ENCODE data around the gene PREX1.

PREX1 gene

DNA sequence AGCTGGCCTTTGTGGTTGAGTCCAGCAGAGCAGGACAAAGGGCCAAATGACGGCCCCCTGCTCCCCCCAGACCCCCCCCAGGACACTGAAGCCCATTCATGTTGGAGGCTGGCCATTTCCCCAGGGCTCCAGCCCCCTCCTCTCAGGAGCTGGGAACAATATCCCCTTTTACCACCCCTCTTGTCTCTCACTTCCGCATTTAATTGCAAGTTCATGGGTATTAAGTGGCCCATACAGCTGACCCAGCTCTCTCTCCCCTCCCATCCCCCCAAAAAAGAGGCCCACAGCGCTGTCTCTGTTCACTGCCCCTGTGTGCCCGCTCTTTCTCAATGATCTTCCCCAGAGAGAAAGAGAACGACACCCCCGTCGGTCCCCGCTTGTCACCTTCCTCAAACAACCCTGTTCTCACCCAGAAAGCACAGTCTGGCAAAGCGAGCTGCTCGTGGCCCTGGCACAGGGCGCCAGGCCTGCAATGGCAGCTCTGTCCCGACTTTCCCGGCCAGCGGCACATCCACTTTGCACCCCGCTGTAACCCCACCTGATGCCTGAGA is 30.4 kb downstream of the PREX1 start:
- no peak for DNase-seq (ENCODE audit: low read depth in 1 of 2, low spot score in 1 of 2)

DNA sequence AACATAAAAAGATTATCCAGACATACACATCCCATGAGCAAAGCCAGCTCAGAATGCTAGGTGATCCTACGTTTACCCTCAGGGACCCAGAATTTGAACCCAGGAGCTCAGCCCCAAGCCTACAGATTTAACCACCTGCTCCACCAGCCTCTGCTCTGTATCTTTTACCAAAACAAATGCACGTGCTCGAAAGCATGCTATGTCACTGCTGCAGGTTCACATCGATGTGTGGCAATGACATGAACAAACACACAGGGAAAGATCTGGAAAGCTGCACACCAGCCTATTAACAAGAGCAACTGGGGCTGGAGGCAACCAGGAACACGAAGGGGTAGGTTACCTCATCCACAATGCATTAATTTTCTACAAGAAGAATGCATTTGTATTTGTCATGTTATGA is 32.1 kb downstream of the PREX1 start:
- DNase-seq (ENCODE audit: low read depth in 1 of 2, low spot score in 1 of 2), result no peak

DNA sequence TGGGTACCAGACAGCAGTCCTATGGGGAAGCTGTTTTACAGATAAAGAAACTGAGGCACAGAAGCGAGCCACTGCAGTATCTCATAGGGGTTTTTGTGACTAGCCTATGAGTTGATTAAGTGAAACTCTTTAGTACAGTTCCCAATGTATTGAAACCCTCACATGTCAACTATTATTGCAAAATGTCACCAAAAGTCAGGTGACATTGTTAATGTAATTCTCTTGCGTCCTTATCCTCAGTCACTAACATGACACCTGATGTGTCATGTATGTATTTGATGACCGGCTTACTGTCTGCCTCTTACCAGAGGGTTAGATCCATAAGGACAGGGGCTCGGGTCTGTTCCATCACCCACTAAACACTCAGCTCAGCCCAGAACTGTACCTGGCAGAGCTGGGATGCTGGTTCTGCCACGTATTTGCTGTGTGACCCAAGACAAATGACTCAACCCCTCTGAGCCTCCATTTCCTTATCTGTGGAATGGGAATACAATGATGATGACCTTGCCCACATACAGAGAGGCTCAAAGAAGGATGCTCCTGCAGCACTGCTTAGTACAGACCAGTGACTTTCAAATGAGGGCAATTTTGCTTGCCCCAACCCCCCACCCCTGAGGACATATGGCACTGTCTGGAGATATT is 32.9 kb downstream of the PREX1 start:
- no peak for DNase-seq (ENCODE audit: low read depth in 1 of 2, low spot score in 1 of 2)

DNA sequence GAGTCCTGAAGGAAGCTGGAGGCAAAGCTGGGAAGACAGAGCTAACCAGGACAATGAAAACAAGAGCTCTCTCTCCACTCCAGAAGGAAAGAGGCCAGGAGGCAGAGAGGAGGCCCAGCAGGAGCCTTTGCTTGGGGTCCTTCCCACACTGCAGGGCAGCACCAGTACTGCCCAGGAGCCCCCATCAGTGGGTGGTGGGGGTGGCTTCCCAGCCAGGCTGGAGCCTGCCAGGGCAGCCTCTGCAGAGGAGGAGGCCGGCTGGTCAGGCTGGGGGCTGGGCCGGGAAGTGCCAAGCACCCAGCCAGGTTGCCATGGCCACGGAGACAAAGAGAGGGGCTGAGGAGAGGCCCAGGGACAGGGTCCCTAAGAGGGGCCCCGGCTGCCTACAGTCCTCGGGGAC is 33.4 kb downstream of the PREX1 start:
- DNase-seq (ENCODE audit: low read depth in 1 of 2, low spot score in 1 of 2), result no peak

DNA sequence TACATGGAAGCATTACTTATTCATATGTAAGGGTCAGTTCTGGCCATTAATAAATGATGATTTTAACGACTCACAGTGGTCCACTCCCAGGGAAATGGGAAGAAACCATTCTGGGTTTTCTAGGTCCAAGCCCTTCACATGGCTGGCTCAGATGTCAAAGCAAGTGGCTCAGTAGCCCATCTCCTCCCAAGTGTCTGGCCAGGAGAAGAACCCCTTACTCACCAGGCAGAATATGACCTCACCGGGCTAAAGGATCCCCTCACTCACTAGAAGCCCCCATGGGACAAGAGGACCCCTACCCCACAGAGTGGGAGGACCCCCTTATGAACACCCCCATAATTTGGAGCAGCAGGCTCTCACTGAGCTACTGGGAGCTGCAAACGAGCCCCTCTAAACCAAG is 34.0 kb downstream of the PREX1 start:
- DNase-seq (ENCODE audit: low read depth in 1 of 2, low spot score in 1 of 2), result no peak

DNA sequence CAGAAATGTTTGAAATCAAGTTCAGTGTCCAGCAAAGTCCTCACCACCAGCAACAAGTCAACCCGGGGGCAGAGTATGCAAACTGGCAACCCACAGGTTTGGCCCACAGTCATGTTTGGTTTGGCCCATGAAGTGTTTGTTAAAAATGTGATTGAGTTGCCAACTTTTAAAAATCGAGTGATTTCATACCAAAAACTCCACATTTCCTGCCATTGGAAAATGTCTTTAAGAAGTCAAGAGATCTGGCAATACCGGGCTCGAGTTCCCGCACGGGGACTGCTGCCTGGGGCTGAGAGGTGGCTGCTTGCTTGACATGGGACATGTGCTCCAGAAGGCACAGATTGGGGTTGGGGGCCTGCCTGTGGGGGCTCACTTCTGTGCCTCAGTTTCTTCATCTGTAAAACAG is 36.1 kb downstream of the PREX1 start:
- DNase-seq (ENCODE audit: low read depth in 1 of 2, low spot score in 1 of 2), result no peak

DNA sequence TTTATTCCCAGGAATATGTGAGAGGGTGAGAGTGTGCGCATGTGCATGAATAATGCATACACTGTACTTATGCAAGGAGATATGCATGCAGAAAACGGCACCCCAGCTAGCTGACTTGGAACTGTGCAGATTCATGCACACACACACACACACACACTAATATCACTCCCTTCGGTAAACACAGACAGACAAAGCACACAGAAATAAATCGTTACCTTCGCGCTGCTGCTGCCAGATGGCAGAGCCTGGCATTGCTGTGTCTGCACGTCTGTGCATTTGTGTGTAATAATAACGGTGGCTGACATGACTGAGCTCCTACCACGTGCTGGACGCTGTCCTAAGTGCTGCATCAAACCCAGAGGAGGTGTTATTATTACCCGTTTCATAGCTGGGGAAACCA is 36.8 kb downstream of the PREX1 start:
- DNase-seq (ENCODE audit: low read depth in 1 of 2, low spot score in 1 of 2), result no peak

DNA sequence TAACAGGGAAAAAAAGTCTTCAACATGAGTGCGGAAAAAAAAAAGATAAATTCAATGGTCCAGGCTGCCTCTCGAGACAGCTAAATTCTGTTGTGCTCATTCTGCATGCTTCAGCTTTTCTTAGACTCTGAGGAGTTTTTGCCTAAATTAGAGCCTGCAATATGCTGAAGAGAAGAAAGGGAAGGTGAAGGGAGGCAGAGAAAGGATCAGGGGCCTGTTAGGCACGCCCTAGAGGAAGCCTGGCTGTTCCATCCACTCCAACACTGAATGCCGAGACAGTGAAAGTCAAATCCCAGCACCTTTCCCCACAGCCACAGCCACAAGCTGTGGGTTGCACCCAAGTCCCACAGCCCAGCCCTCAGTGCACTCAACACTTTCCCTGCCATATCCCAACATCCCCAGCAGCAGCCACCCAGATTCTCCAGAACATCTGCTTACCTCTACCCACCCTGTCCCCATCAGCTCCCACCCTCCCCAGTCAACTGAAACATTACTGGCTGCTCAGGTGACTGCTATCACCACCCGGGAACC is 37.3 kb downstream of the PREX1 start:
- no peak for DNase-seq (ENCODE audit: low read depth in 1 of 2, low spot score in 1 of 2)

DNA sequence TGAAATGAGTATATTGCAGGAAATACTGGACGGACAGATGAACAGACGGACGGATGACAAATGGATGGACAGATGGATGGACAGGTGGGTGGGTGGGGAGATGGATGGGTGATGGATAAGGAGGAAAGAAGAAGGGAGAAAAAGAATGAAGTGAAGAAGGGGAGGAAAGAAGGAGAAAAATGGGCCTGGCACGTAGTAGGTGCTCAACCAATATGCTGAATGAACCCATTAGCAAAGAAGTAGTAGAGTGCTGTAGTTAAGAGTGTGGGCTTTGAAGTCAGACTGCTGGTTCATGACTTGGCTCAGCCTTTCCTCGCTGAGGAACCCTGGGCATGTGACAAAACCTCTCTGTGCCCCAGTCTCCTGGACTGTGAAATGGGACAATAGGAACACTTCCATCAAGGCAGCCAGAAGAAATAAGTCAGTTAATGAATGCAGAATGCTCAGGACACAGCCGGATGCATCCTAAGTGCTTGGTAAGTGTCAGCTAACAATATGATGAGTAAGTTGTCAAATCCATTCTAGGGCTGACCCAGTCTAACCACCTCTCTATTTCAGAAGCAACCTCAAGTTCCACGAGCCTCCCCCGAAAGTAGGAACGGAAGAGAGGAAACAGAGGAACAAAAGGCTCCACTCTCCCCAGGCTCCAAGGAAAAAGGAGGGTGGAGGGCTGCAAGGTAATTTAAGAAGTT is 37.9 kb downstream of the PREX1 start:
- DNase-seq (ENCODE audit: low read depth in 1 of 2, low spot score in 1 of 2), result no peak

DNA sequence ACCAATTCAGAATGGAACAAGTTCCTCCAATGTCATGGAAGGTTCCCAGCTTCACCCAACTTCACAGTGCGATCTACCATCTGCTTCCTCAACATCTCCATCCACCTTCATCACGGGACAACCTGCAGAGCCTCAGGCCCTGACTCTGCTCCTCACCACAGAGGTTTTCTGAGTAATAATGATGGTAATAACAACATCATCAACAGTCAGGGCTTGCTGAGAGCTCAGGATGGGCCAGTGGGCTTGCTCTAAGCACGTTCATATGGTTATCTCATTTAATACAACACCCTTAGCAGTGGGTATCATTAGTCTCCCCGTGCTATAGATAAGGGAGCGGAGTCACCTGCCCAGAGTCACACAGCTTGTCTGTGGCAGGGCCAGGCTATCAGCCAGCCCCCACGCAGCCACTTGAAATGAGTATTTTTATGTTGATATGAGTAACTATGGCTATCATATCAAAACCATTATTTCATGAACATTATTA is 38.6 kb downstream of the PREX1 start:
- DNase-seq (ENCODE audit: low read depth in 1 of 2, low spot score in 1 of 2), result no peak

DNA sequence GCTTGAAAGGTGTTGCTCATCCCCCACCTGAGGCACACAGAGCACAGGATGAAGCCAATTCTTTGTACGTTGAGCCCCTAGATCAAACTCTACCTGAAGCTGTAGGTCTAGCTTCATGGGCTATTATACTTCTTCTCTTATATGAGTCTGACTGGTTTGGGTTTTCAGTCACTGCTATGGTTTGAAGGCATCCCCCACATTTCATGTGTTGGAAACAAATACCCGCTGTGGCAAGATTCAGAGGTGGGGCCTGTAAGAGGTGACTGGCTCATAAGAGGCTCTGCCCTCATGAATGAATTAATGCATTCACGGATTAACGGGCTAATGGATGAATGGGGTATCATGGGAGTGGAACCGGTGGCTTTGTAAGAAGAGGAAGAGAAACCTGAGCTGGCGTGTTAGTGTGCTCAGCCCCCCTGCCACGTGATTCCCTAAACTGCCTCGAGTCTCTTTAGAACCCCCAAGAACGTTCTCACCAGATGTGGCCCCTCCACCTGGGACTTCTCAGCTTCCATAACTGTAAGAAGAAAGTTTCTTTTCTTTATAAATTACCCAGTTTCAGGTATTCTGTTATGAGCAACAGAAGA is 39.2 kb downstream of the PREX1 start:
- DNase-seq (ENCODE audit: low read depth in 1 of 2, low spot score in 1 of 2), result no peak

DNA sequence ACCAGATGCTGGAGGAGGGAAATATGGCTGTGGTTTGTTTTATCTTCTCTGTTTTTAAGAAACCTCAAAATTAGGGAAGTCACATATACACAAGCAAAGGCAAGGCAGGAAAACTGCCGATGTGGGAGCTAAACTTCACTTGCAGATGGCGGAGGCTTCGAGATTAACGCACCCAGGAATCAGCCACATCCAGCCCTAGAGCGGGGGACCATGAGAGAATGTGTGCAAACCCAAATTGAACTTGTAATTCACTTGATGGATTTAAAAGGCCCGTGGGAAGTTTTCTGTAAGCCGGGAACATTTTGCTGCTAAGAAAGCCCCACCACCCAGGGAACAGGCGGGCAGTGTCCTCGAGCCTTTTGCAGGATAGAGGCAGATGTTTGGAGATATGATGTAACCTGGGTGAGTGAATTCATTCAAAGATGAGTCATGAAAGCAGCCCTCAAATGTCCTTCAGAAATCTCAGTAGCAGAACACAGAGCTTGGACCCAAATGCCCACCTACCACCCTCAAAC is 39.9 kb downstream of the PREX1 start:
- no peak for DNase-seq (ENCODE audit: low read depth in 1 of 2, low spot score in 1 of 2)

DNA sequence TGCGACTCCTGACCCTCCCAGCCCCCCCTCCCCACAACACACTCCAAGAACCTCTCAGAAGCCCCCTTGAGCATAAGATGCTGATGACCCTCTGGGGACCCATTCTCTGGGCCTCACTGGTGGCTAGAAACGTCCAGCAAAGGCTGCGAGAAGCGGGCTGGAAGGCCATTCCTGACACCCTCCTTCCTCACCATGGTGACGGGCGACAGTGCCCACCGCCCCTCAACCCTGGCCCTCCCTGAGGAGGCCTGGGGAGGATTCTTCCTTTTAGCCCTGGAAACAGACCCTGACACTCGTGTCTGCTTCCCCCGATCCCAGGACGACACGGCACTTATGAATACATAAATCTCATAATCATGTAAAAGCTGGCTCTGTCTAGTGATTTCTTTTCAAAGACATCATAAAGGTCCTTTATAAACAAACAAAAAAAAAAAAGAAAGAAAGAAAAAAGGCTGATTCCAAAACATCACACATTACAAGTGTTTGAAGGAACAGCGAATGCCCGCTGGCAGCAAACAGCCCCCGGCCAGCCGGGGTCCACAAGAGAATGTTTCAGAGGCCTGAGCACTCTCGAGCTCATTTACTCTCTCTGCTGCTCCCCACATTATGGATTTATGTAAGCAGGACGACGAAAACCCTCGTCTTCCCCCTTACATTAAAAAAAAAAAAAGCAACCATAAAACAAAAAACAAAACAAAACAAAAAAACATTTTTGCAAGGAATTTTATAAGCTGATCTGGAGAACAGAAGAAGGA is 40.7 kb downstream of the PREX1 start:
- DNase-seq (ENCODE audit: low read depth in 1 of 2, low spot score in 1 of 2), result no peak

DNA sequence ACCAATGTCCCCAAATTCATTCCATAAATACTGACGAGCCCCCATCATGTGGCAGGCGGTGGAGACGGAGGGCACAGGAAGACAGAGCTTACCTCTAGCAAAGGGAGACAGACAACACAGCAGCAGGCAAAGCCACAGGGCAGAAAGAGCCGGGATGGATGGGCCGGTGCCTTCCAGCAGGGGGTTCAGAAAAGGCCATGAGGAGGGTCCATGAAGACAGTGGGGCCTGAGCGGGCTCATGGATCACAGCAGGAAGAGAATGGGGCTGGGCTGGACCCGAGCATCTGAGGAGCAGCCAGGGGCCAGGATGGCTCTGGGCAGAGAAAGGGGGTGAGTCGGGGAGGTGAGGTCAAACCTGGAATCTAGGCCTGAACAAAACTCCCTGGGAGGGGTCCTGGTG is 42.0 kb downstream of the PREX1 start:
- no peak for DNase-seq (ENCODE audit: low read depth in 1 of 2, low spot score in 1 of 2)

DNA sequence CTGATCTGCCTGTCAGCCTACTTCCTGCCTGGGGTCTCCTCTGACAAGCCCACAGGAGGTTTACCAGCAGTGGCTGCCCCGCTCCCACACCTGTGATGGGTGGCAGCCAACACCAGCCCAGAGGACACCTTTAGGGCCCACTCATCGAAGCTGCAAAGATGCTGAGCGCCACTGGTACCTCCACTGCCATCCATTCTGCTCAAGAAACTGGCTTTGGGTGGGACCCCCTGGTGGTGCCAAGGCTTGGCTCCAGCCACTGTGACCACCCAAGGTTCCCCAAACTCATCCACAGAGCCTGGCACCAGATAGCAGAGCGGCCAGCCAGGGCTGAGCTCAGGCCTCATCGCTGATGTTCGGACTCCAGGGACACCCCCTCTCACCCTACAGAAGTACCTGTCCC is 42.5 kb downstream of the PREX1 start:
- no peak for DNase-seq (ENCODE audit: low read depth in 1 of 2, low spot score in 1 of 2)

DNA sequence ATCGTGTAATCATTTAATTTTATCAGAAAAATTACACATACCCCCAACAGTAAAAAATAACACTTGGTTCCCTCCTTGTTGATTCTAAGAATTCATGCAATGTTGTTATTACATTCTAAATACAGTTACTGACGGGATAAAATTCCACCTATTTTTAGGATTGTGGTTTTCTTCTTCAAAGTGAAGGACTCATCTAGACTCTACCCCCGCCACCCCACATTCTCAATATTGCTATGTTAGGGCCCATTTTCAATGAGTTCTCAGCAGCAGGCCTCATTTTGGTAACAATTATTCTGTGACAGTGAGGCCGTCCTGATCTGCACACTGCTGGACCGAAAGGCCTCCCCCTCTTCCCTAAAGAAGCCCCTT is 43.5 kb downstream of the PREX1 start:
- no peak for DNase-seq (ENCODE audit: low read depth in 1 of 2, low spot score in 1 of 2)

DNA sequence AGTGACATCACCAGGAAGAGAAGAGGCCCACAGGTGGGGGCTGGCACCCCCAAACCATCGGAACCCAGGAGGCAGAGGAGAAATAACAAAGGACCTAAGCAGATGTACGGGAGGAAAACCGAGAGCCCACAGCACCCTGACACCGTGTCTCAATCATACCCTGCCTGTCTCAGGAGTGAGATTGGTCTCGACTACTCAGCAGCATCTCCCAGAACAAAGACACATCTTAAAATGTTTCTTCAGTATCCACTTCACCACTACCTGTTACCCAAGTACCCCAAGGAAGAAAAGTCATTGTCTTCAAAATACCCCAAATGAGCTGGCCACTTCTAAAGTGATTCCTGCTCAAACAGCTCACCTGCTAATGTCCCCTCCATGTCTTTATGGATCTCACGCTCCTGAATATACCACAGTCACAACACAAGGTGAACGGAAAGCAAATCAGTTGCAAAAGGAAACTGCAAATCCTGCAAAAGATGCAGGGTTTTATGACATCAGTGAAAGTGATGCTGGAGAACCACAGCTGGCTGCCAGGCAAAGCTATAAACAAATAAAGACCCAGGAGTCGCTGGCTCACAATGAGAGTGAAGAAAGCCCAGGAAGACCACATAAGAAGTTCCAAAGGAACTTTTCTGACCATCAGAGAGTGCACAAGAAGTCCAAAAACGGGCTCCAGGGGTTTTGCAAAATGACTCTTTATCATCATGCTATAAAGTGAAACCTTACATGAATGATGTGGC is 44.1 kb downstream of the PREX1 start:
- no peak for DNase-seq (ENCODE audit: low read depth in 1 of 2, low spot score in 1 of 2)

DNA sequence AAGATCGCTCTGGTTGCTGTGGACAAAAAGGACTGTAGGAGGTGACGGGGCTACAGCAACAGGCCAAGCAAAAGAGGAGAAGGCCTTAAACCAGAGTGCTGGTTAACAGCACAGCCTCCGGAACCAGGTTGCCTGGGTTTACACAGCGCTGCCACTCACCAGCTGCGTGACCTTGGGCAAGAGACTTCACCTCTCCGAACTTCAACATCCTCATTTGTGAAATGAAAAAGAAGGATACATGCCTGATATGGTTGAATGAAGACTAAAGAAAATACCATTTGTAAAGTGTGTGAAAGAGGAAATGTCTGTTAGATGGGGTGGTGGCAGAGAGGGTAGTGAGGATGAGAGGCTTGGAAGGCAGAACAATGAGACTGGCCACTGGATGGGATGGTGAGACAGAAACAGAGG is 44.9 kb downstream of the PREX1 start:
- no peak for DNase-seq (ENCODE audit: low read depth in 1 of 2, low spot score in 1 of 2)

DNA sequence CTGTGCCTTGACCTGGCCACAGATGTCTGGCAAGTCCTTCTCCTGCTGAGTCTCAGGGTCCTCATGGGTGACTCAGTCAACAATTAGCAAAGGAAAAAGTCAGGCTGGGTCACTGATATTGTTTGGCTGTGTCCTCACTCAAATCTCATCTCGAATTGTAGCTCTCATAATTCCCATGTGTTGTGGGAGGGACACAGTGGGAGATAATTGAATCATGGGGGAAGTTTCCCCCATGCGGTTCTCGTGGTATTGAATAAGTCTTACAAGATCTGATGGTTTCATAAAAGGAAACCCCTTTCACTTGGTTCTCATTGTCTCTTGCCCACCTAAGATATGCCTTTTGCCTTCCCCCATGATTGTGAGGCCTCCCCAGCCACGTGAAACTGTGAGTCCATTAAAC is 45.7 kb downstream of the PREX1 start:
- DNase-seq (ENCODE audit: low read depth in 1 of 2, low spot score in 1 of 2), result no peak

DNA sequence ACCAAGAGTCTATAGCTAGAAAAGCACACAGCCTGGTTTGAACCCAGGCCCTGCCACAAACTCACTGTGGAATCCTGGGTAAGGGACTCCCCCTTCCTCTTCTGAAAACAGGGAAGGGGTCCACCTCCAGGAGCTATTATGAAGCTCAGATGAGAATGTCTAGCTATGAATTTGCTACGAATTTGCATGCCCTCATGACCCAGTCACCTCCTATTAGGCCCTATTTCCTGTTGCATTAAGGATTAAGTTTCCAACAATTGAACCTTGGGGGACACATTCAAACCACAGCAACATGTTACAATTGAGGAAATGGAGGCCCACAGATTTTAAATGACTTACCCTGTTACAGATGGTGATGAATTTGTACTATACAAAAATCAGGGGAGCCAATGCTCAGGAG is 46.2 kb downstream of the PREX1 start:
- DNase-seq (ENCODE audit: low read depth in 1 of 2, low spot score in 1 of 2), result no peak

DNA sequence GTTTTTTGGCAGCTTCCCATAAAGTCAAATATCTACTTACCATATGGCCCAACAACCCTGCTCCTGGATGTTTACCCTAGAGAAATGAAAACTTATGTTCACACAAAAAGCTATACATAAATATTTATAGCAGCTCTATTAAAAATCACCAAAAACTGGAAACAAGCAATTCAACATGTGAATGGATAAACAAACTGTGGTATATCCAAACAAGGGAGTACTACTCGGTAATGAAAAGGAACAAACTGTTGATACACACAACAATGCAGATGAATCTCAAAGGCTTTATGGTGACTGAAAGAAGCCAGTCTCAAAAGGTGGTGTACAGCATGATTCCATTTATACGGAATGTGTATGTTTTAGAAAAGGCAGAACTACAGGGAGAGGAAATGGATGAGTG is 48.4 kb downstream of the PREX1 start:
- DNase-seq (ENCODE audit: low read depth in 1 of 2, low spot score in 1 of 2), result no peak

Data from stimulated activated CD4-positive, alpha-beta T cell treated with anti-CD3 and anti-CD28 coated beads, Interleukin-15, amount 100 ng/mL, for 1 hour (primary cell).